Inflammatory macrophage treated with lipopolysaccharide for 4 hours (primary cell): Measurements from ENCODE around the gene BANP.
"Not testable (repeated sequence)": the region's sequence is repeated elsewhere in the genome, so short reads cannot be mapped to it uniquely, and the experiment has no call there.

ENCODE experiments used
- DNase-seq: peaks from one replicate; pipeline ENCODE4 v3.0.0-alpha.2; 2020

BANP gene

GRCh38 chr16:87927195-87927562, 24.1 kb upstream of the BANP start:
- no peak for DNase-seq

GRCh38 chr16:87929986-87930385, 21.2 kb upstream of the BANP start:
- no peak for DNase-seq

- DNase-seq: no peak
Measured at GRCh38 chr16:87930456-87930855, 20.8 kb upstream of the BANP start.

- DNase-seq: no peak
Measured at GRCh38 chr16:87931504-87931903, 19.7 kb upstream of the BANP start.

GRCh38 chr16:87932475-87933139, 18.6 kb upstream of the BANP start:
- not testable (repeated sequence) for DNase-seq

- no peak for DNase-seq
Measured at GRCh38 chr16:87933140-87933495, 18.1 kb upstream of the BANP start.

GRCh38 chr16:87934752-87935425, 16.3 kb upstream of the BANP start:
- not testable (repeated sequence) for DNase-seq

- DNase-seq: not testable (repeated sequence)
Measured at GRCh38 chr16:87936016-87936374, 15.2 kb upstream of the BANP start.

GRCh38 chr16:87936375-87937230, 14.6 kb upstream of the BANP start, which contains the start of gene CA5A:
CA5A (minus strand) TSS chr16:87936529; CDS start chr16:87936450, 79 bp downstream.
- DNase-seq: no peak

GRCh38 chr16:87937231-87937542, 14.0 kb upstream of the BANP start:
- not testable (repeated sequence) for DNase-seq

GRCh38 chr16:87938412-87938949, 12.8 kb upstream of the BANP start:
- DNase-seq: peak; percentile 27

GRCh38 chr16:87939562-87940423, 11.4 kb upstream of the BANP start:
- DNase-seq: no peak

GRCh38 chr16:87942680-87943079, 8.6 kb upstream of the BANP start:
- no peak for DNase-seq

GRCh38 chr16:87945351-87946042, 5.7 kb upstream of the BANP start:
- DNase-seq: no peak

GRCh38 chr16:87946596-87947347, 4.5 kb upstream of the BANP start:
- no peak for DNase-seq

- no peak for DNase-seq
Measured at GRCh38 chr16:87947356-87948118, 3.7 kb upstream of the BANP start.

- peak; percentile 78 for DNase-seq
Measured at GRCh38 chr16:87948119-87948545, 3.1 kb upstream of the BANP start.

- no peak for DNase-seq
Measured at GRCh38 chr16:87948735-87949070, 2.5 kb upstream of the BANP start.

GRCh38 chr16:87949071-87949744, 2.0 kb upstream of the BANP start:
- DNase-seq: no peak
